ENCODE results near the gene NBPF4.
A peak's percentile ranks its signal among the peaks of the same experiment; 100 is the strongest.
"Not testable (repeated sequence)": the region's sequence is repeated elsewhere in the genome, so short reads cannot be mapped to it uniquely, and the experiment has no call there.

Gene NBPF4

DNA sequence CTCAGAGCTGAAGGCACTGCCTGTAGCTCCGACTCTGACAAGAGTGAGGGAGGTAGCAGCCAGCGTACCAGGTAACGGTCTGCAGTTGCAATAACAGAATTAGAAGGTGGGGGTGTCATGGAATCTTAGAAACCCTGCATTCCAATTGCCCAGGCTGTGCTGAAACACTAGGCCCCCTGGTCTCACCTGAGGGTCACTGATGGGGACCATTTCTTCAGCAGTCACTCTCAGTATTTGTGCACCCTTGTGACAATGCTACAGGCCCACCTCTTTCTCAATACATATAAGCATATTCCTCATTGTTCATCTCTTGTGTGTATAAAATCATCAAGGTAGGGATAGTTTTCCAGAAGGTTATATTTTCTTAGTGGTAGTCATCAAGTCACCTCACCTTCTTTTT, at the start of gene NBPF4:
NBPF4 (minus strand) TSS at position 101 of the 400 bp plus-strand sequence. CDS start 315 bp downstream, outside the sequence.
- DNase-seq (ENCODE audit: low spot score), result not testable (repeated sequence)

GRCh38 chr1:108282528-108283257, 38.8 kb upstream of the NBPF4 start:
- DNase-seq (ENCODE audit: low spot score), result not testable (repeated sequence)

DNA sequence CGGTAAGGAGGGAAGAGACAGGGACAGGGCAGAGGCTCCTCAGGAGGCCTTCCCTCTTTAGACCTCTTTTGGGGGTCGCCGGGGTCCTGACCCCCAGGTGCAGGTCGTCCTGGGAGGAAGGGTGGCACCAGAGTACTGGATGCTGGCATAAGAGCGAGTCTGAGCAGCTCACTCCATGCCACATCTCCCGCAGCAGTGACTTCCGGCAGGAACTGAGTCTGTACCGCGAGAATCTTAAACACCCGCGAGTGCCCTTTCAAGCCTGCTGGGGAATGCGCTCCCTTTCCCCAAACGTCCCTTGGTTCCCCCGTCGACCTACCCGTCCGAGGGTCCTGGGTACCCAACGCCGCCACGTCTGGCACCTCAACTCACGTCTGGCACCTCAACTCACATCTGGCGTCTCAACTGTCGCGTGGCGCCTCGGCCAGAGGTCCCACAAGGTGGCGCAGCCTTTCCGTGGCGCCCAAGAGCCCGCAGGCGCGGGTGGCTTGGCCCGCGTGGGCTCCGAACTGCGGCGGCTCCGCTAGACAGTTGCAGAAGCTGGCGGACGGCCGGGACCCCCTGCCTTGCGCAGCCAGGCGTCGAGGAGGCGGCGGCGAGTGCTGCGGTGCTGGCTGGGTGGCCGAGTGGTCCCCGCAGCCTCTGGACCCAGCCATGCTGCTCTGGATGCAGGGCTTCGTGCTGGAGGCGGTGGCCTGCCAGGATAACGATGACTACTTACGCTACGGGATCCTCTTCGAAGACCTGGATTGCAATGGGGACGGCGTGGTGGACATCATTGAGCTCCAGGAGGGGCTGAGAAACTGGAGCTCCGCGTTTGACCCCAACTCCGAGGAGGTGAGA, 28.8 kb upstream of the NBPF4 start:
- DNase-seq (ENCODE audit: low spot score), result not testable (repeated sequence)

- DNase-seq (ENCODE audit: low spot score), result not testable (repeated sequence)
Measured at GRCh38 chr1:108267097-108267496, 23.2 kb upstream of the NBPF4 start.

DNA sequence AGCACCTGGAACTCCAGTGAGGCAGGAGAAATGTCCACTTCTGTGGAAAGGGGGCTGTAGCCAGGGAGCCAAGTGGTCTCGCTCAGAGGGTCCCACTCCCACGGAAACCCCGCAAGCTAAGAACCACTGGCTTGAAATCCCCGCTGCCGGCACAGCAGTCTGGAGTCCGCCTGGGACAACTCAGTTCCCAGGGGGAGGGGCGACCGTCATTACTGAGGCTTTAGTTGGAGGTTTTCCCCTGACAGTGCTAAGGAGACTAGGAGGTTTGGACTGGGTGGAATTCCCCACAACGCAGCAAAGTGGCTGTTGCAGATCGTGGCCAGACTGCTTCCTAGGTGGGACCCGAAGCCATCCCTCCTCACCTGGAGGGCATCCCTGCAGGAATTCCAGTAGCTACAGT, 18.1 kb upstream of the NBPF4 start:
- not testable (repeated sequence) for DNase-seq (ENCODE audit: low spot score)

- not testable (repeated sequence) for DNase-seq (ENCODE audit: low spot score)
Measured at GRCh38 chr1:108261519-108261918, 17.6 kb upstream of the NBPF4 start.

- not testable (repeated sequence) for DNase-seq (ENCODE audit: low spot score)
Measured at GRCh38 chr1:108260578-108261259, 16.8 kb upstream of the NBPF4 start.

DNA sequence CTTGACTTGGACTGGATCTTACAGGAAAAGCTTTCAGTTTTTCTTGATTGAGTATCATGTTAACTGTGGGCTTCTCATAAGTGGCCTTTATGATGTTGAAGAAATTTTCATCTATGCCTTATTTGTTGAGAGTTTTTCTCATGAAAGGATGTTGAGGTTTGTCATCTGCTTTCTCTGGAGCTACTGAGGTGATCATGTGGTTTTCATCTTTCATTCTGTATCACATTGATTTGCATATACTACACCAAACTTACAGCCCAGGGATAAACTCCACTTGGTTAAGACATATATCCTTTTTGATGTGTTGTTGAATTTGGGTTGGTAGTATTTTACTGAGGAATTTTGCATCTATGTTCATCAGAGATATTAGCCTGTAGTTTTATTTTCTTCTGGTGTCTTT, 11.6 kb upstream of the NBPF4 start:
- not testable (repeated sequence) for DNase-seq (ENCODE audit: low spot score)

GRCh38 chr1:108239426-108239825, 4.5 kb downstream of the NBPF4 start:
- DNase-seq (ENCODE audit: low spot score), result not testable (repeated sequence)

- DNase-seq (ENCODE audit: low spot score), result not testable (repeated sequence)
Measured at GRCh38 chr1:108235308-108235707, 8.6 kb downstream of the NBPF4 start.

DNA sequence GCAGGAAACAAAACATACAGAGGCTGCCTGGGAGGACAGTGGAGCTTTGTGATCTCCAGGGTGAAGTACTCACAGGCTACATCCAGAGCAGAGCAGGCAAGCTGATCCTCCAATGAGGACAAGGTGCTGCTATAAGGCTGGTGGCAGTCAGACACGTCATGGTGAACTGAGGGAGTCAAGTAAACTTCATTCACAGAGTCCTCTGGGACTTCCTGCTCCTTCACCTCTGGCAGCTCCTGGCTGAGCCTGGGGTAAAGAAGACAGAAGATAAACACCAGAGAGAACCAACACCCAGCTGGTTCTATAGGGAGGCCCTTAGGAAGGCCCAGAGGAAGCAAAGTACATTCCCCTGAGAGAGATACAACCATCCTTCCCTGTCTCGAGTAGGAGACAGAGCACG, 11.7 kb downstream of the NBPF4 start:
- DNase-seq (ENCODE audit: low spot score), result not testable (repeated sequence)

GRCh38 chr1:108229976-108230375, 13.9 kb downstream of the NBPF4 start:
- not testable (repeated sequence) for DNase-seq (ENCODE audit: low spot score)

DNA sequence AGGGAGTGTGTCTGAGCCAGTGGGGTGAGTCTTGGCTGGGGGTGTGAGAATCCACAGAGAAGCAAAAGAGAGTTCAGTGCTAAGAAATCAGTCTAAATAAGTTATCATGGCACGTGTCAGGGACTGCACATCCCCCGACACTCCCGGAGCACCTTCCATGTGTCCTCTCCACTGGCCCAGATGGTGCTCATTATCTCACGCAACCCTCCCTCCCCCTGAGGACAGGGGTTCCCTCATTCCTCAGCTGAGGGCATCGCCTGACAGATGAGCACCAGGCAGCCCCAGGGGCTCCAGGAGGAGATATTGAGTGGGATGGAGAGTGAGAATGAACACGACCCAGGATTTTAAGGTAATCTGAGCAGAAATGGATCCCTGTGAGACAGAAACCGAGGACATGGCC, 16.1 kb downstream of the NBPF4 start:
- not testable (repeated sequence) for DNase-seq (ENCODE audit: low spot score)

GRCh38 chr1:108226855-108227254, 17.0 kb downstream of the NBPF4 start:
- not testable (repeated sequence) for DNase-seq (ENCODE audit: low spot score)

GRCh38 chr1:108223226-108223625, 20.6 kb downstream of the NBPF4 start:
- DNase-seq (ENCODE audit: low spot score), result not testable (repeated sequence)

- DNase-seq (ENCODE audit: low spot score), result not testable (repeated sequence)
Measured at GRCh38 chr1:108217515-108218174, 26.2 kb downstream of the NBPF4 start.

- DNase-seq (ENCODE audit: low spot score), result peak; percentile 22
Measured at GRCh38 chr1:108217007-108217406, 26.9 kb downstream of the NBPF4 start.

- not testable (repeated sequence) for DNase-seq (ENCODE audit: low spot score)
Measured at GRCh38 chr1:108216028-108216890, 27.6 kb downstream of the NBPF4 start.

GRCh38 chr1:108214641-108215465, 29.0 kb downstream of the NBPF4 start:
- DNase-seq (ENCODE audit: low spot score), result peak; percentile 50

GRCh38 chr1:108211014-108211413, 32.9 kb downstream of the NBPF4 start:
- DNase-seq (ENCODE audit: low spot score), result no peak

Data from RKO (cell line).